Parathyroid adenoma (tissue), 2 donors: Measurements from ENCODE around the gene SMAD3.
A peak's percentile ranks its signal among the peaks of the same experiment; 100 is the strongest.

Experiments
- H2AFZ ChIP-seq: fragments of 300-600 bp; sonication (generic); one replicate; pipeline ENCODE4 v1.7.0; 2017; ENCODE audit warnings: antibody characterized with exemption, mild to moderate bottlenecking
- H3K27ac ChIP-seq: fragments of 300-600 bp; sonication (generic); one replicate; pipeline ENCODE4 v1.7.0; 2017
- H3K27me3 ChIP-seq: fragments of 300-600 bp; sonication (generic); one replicate; pipeline ENCODE4 v1.7.0; 2017; ENCODE audit warnings: low read length; ENCODE audit not compliant: control insufficient read depth, insufficient read depth
- H3K36me3 ChIP-seq: fragments of 300-600 bp; sonication (generic); one replicate; pipeline ENCODE4 v1.7.0; 2017; ENCODE audit warnings: low read length; ENCODE audit not compliant: control insufficient read depth, insufficient read depth
- H3K4me1 ChIP-seq: fragments of 300-600 bp; sonication (generic); one replicate; pipeline ENCODE4 v1.7.0; 2017; ENCODE audit warnings: control low read depth
- H3K4me2 ChIP-seq: fragments of 300-600 bp; sonication (generic); one replicate; pipeline ENCODE4 v1.7.0; 2017; ENCODE audit warnings: low read length
- H3K4me3 ChIP-seq: fragments of 300-600 bp; sonication (generic); one replicate; pipeline ENCODE4 v1.7.0; 2017; ENCODE audit warnings: low read depth, low read length
- H3K79me2 ChIP-seq: fragments of 300-600 bp; sonication (generic); one replicate; pipeline ENCODE4 v1.7.0; 2017; ENCODE audit warnings: control low read depth
- H3K9ac ChIP-seq: fragments of 300-600 bp; sonication (generic); one replicate; pipeline ENCODE4 v1.7.0; 2017; ENCODE audit warnings: mild to moderate bottlenecking
- H3K9me3 ChIP-seq: fragments of 300-600 bp; sonication (generic); one replicate; pipeline ENCODE4 v1.7.0; 2017; ENCODE audit warnings: low read length; ENCODE audit not compliant: control insufficient read depth
- TF ChIP-seq, protein P1 (sequence below): fragments of 300-600 bp; sonication (generic); IDR thresholded peaks from one replicate; pipeline ENCODE4 v1.7.0; 2017; ENCODE audit warnings: antibody characterized with exemption, mild to moderate bottlenecking
- donor health status: primary hyperparathyroidism.

Gene SMAD3

DNA sequence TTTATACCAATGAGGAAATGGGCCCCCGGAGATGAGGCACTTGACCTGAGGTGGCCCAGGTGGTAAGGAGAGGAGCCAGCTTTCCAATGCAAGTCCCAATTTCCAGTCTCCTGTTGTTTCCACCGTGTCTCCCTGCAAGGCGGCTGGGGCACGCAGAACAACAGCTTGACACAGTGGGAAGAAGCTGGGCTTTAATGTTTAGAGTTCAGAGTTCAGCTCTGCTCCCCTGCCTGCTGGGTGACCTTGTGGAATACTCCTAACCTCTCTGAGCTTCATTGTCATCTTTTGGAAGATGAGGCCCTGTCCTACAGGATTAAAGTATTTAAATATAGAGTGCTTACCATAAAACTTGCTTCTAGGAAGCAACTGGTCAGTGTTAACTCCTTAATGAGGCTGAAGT lies 80.3 kb downstream of the SMAD3 start:
- Histone ChIP-seq H2AFZ (no peak overlapping the region), H3K36me3 (no peaks in the 10 kb centered on the region), H3K4me3 (no peak overlapping the region), H3K4me1 (peaks cover 2% of the 10 kb centered on the region), H3K79me2 (peaks cover 15% of the 10 kb centered on the region), H3K9me3 (no peaks in the 10 kb centered on the region), H3K27me3 (no peaks in the 10 kb centered on the region), H3K27ac (no peak overlapping the region), H3K4me2 (no peak overlapping the region), H3K9ac (no peak overlapping the region)
- TF ChIP-seq, protein P1, sequence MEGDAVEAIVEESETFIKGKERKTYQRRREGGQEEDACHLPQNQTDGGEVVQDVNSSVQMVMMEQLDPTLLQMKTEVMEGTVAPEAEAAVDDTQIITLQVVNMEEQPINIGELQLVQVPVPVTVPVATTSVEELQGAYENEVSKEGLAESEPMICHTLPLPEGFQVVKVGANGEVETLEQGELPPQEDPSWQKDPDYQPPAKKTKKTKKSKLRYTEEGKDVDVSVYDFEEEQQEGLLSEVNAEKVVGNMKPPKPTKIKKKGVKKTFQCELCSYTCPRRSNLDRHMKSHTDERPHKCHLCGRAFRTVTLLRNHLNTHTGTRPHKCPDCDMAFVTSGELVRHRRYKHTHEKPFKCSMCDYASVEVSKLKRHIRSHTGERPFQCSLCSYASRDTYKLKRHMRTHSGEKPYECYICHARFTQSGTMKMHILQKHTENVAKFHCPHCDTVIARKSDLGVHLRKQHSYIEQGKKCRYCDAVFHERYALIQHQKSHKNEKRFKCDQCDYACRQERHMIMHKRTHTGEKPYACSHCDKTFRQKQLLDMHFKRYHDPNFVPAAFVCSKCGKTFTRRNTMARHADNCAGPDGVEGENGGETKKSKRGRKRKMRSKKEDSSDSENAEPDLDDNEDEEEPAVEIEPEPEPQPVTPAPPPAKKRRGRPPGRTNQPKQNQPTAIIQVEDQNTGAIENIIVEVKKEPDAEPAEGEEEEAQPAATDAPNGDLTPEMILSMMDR = no peak

DNA sequence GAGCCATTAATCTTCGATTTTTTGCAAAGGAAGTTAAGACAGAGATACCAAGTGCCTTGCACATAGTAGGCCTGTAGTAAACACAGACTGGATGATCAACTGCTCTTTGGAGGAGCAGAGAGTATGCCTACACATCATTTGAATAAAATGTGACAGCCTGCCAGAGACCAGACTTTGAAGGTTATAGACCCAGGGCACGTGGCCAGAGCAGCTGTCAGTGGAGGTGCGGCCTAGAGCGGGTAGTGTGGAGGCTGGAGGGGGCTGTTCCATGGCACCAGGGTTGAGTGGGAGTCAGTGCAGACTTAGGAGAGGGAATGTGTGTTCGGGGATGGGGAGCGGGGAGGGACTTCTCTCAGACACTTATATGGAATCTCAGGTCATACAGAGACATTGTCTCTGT lies 80.8 kb downstream of the SMAD3 start:
- H3K27me3 ChIP-seq = no peaks in the 10 kb centered on the region

DNA sequence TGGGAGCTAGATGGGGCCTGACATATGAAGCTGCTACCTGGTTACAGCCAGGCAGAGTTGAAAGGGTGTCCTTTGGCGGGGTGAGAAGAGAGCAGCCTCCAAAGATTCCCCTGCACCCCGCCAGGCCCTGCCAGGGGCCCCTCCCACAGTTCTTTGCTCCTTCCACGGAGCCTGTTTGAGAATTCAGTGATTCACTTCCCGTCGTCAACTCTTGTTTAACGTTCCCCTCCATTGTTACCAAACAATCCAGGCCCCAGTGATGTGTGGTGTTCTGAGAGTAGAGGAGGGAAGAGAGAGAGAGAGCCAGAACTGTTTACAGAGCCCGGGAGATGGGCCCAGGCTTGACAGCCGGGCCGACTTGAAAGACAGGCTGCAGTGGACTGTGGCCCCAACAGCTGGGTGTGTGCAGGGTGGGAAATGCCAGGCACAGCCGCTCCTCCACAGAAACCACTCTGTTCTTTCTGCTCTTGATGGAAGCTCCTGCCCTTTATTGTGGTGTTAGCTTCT lies 81.5 kb downstream of the SMAD3 start:
- H2AFZ ChIP-seq = no peak overlapping the region
- H3K27me3 ChIP-seq = no peaks in the 10 kb centered on the region
- no peak overlapping the region for H3K4me3 ChIP-seq
- TF ChIP-seq, protein P1 = no peak
- no peaks in the 10 kb centered on the region for H3K36me3 ChIP-seq
- no peaks in the 10 kb centered on the region for H3K9me3 ChIP-seq
- peaks cover 3% of the 10 kb centered on the region for H3K79me2 ChIP-seq
- H3K27ac ChIP-seq = peak overlapping the region; percentile 44
- H3K9ac ChIP-seq = no peak overlapping the region
- H3K4me2 ChIP-seq = no peak overlapping the region
- peaks cover 2% of the 10 kb centered on the region for H3K4me1 ChIP-seq

More for the DNA sequence above, 80.8 kb downstream of the SMAD3 start:
- no peaks in the 10 kb centered on the region for H3K9me3 ChIP-seq
- no peaks in the 10 kb centered on the region for H3K36me3 ChIP-seq
- H3K4me1 ChIP-seq = peaks cover 2% of the 10 kb centered on the region
- TF ChIP-seq, protein P1 = no peak
- no peak overlapping the region for H3K9ac ChIP-seq
- no peak overlapping the region for H2AFZ ChIP-seq
- H3K79me2 ChIP-seq = peaks cover 10% of the 10 kb centered on the region
- H3K4me2 ChIP-seq = no peak overlapping the region
- peak overlapping the region; percentile 44 for H3K27ac ChIP-seq
- no peak overlapping the region for H3K4me3 ChIP-seq

DNA sequence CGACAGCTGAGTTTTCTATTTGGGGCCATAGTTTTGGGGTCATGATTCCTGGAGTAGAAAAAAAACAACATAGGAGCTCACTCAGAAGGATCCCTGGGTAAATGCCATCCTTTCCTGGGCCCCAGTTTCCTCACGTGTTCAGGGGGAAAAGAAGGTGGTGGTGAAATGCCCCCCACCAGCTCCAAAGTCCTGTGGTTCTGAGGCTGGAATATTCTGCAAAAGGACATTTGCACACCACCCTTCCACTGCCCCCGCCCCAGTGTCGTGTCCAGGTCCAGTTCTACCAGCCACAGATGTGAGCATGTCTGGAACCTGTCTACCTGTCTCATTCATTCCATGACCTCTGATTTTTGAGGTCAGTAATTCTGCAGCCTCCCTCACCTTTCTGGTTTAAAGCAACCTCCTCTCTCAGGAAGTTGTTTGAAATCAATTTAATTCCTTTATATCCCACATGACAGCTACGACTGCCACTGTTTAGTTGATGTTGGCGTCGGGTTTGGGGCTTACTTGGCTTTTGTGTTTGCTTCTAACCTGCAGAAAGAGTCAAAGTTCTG lies 82.1 kb downstream of the SMAD3 start:
- H3K9ac ChIP-seq = no peak overlapping the region

More for the DNA sequence above, 82.1 kb downstream of the SMAD3 start:
- TF ChIP-seq, protein P1 = no peak
- peaks cover 2% of the 10 kb centered on the region for H3K4me1 ChIP-seq
- H2AFZ ChIP-seq = no peak overlapping the region
- no peak overlapping the region for H3K27ac ChIP-seq
- H3K4me3 ChIP-seq = no peak overlapping the region
- no peaks in the 10 kb centered on the region for H3K9me3 ChIP-seq
- H3K79me2 ChIP-seq = peaks cover 2% of the 10 kb centered on the region
- H3K4me2 ChIP-seq = no peak overlapping the region
- no peaks in the 10 kb centered on the region for H3K36me3 ChIP-seq
- no peaks in the 10 kb centered on the region for H3K27me3 ChIP-seq
